COLO668 (cell line): ENCODE results near the gene ITGA2B.
"Not testable (repeated sequence)": the region's sequence is repeated elsewhere in the genome, so short reads cannot be mapped to it uniquely, and the experiment has no call there.

ENCODE experiments used
- DNase-seq: peaks from one replicate; lab custom pipeline; 2025; ENCODE audit not compliant: unreplicated experiment; lab: John Stamatoyannopoulos, UW

The ITGA2B gene

DNA sequence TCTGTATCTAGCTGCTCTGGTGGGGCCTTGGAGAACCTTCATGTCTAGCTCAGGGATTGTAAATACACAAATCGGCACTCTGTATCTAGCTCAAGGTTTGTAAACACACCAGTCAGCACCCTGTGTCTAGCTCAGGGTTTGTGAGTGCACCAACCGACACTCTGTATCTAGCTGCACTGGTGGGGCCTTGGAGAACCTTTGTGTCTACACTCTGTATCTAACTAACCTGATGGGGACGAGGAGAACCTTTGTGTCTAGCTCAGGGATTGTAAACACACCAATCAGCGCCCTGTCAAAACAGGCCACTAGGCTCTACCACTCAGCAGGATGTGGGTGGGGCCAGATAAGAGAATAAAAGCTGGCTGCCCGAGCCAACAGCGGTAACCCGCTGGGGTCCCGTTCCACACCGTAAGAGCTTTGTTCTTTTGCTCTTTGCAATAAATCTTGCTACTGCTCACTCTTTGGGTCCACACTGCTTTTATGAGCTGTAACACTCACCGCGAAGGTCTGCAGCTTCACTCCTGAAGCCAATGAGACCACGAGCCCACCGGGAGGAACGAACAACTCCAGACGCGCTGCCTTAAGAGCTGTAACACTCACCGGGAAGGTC, 19.9 kb downstream of the ITGA2B start:
- DNase-seq: not testable (repeated sequence)

DNA sequence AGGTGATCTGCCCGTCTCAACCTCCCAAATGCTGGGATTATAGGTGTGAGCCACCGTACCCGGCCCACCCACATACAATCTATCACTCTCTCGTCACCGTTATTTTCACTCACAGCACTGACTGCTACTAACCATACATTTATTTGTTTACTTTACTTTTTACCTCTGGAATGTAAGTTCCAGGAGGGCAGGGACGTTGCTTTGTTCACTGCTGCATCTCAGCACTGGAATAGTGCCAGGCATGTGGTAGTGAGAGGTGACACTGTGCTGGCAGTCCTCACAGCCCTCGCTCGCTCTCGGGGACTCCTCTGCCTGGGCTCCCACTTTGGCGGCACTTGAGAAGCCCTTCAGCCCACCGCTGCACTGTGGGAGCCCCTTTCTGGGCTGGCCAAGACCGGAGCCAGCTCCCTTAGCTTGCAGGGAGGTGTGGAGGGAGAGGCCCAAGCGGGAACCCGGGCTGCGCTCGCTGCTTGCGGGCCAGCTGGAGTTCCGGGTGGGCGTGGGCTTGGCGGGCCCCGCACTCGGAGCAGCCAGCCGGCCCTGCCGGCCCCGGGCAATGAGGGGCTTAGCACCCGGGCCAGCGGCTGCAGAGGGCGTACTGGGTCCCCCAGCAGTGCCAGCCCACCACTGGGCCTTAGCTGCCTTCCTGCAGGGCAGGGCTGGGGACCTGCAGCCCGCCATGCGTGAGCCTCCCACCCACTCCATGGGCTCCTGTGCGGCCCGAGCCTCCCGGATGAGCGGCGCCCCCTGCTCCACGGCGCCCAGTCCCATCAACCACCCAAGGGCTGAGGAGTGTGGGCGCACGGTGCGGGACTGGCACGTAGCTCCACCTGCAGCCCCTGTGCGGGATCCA, 20.8 kb downstream of the ITGA2B start:
- not testable (repeated sequence) for DNase-seq

DNA sequence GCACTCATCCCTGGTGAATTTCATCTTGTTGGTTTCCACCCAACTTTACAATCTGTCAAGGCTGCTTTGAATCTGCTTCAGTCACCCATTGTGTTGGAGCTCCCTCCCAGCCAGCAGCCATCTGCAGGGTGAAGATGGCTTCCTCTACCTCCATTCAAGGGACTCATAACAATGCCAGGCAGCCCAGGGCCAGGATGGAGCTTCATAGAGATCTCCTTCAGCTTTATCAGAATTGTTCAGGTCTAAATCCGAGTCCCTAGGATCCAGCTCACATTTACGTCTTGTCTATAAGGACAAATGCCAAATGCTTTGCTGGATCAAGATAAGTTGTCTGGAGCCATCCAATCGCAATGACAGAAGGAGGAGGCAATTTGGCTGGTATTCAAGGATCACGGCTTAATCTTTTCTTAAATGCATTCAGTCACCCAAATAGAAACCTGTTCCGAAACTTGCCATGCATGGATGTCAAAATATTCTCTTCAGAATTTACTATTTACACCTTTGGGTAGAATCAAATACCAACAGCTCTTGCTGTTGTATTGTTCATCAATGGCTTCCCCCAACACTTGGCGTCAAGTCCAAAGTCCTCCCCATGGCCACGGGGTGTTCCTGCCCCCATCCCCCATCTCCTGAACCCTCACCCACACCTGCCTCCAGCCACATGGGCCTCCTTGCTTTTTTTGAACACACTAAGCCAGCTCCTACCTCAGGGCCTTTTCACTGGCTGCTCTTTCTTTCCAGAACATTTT, 22.0 kb downstream of the ITGA2B start:
- DNase-seq: no peak

DNA sequence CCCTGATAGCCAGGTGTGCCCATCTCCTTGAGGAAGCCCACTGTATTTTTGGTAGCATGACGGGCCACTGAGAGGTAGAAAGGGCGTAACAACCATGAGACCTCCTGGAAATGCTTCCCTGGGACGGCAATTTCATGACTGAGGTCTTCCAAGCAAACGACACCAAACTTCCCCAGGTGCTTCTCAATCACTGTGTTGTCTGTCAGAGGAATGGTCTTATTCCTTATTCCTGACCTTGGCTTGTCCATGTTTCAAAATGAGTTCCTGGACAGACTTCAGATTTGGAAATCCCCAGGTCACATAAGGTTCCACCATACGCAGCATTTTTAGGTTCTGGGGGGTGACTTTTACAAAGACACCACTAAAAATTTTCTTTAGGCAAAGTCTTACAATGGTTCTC, 24.4 kb downstream of the ITGA2B start:
- not testable (repeated sequence) for DNase-seq

DNA sequence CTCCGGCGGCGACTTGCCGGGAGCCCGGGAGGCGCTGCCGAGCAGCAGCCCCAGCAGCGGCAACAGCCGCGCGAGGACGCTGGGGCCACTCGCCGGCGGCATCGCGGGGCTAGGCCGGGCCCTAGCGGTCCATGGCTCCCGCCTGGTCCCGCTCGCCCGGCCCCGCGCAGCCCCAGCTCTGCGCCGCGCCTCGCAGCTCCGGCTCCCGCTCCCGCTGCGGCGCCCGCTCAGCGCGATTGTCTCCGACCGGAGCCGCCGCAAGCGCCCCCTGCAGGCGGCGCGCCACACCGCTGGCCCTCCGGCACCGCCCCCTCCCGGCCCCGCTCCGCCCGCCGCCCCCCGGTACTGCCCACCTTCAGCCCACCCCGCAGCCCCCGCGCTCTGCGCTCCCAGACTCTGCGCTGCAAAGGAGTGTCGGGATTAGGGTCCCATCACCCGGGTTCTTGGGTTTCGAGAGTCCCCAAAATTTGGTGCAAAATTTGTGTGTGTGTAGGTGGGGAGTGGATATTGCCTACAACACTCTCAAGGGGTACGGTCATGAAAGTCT, 25.8 kb downstream of the ITGA2B start, which contains the start of gene FAM171A2:
FAM171A2 (minus strand) TSS at position 241 of the 547 bp plus-strand sequence; CDS start at position 102, 139 bp downstream.
- peak; percentile 56 for DNase-seq

DNA sequence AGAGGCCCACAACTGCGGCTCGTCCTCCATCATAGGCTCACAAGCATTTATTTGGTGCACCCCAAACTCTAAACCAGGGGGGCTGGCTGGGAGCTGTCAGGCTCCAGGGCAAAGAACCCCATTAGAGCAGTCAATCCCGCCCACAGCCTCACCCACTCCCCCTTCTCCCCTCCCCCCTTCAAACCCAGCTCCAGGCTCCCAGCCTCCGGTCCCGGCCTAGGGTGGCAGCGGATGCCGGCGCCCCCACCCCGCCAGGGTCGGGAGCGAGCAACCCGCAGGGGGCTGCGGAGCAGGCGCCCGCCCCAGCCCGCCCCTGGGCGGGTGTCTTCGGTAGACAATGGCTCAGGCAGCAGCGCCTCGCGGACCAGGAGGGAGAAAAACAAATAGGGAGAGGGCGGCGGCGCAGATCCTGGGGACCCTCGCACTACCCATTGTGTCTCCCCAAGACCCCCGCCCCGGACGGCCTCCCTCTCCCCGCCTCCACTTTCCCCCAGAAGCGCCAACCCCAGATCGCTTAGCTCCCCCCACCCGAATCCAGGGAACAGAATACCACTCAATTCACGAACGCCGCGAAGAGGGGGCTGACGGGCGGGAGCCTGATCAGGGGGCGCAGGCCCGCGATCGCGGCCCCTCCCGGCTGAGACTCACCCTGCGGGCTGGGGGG, 26.4 kb downstream of the ITGA2B start:
- DNase-seq: peak; percentile 6

DNA sequence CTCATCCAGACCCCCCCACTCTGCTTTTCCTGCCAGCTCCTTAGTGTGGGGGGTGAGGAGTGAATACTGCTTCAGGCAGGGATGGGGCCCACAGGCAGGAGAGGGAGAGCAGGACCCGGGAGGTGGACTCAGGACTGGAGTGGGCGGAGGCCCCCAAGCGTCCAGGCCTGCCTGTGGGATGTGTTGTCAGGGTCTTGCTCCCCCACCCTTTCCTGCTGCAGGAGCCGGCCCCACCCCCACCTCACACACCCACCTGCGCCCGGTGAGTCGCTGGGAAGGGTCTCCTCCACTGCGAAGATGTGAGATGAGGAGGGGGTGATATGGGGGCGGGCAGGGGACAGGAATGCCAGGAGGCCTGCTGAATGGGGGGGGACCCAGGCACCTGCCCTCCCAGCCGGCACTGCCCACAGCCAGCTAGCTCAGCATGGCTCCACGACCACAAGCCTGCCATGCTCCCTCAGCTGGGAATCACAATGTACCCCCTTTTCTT, 26.9 kb downstream of the ITGA2B start:
- DNase-seq: no peak

DNA sequence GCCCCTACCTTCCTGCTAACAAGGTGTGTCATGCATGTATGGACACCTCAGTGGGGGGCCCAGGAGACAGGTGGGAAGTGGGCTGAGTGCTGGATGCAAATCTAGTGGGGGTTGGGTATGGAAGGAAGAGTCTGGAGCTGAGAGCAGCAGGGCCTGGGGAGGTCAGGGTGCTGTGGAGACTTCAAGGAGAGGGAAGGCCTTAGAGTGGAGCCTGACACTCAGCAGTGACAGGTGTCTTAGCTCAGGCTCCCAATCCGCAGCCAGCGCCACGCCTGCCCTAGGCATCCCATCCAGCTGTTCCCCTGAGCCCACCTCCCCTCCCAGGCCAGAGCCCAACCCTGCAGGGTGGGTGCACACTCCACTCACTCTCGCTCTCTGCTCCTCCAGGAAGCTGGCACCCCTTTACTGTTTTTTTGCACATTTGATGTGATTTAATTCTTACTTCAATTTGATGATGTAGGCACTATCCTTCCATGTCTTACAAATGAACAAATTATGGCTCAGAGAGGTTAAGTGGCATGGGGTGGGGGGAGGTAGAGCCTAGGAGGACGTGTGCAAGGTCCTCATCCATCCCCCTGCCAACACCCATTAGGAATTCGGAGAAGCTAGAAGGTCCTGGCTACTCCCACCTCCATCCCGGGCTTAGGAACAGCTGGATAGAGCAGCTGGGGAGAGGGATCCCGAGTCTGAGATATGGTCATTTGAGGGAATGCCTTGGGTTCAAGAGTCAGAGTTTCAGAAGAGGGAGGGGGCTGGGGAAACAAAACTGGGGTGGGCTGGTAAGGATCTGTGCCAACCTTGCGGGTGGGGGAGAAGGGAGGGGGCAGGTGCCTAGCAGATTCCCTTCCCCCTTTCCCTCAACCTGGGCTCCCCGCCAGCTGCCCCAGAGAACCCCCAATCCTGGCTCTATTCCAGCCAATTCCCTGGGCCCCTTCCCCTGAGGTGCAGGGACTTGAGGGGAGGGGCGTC, 27.9 kb downstream of the ITGA2B start:
- no peak for DNase-seq

DNA sequence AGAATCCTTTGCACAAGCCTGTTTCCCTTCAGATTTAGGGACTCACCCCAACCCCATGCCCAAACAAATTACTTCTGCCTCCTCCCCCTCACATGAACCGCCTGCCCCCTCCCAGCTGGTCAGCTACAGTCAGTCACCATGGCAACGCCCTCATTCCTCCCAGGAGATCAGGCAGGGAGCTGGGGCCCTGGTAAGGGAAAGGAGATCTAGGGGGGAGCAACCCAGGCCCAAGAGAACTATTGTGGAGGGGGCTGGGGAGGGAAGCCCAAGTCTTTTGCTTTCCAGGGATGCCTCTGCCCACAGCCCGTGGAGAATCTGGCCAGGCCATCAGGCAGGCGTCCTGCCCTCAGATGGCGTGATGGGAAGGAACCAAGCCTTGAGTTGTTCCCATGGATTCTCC, 28.6 kb downstream of the ITGA2B start:
- DNase-seq: no peak

DNA sequence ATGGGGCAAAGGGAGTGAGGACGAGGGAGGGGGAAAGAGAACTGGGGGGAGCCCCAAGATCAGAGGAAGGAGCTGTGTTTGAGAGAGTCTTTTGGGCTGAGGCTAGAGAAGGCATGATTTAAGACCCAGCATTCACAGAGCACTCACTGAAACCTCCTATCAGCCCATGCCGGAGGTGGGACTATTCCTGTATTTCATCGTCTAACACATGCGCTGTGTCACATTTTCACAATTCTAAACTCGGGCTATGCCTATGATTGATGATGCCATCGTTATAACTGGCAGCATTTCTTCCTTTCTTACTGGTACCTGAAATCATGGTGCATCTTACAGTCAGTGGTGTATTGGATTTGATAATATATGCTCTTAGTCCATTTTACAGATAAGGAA, 29.3 kb downstream of the ITGA2B start:
- no peak for DNase-seq

DNA sequence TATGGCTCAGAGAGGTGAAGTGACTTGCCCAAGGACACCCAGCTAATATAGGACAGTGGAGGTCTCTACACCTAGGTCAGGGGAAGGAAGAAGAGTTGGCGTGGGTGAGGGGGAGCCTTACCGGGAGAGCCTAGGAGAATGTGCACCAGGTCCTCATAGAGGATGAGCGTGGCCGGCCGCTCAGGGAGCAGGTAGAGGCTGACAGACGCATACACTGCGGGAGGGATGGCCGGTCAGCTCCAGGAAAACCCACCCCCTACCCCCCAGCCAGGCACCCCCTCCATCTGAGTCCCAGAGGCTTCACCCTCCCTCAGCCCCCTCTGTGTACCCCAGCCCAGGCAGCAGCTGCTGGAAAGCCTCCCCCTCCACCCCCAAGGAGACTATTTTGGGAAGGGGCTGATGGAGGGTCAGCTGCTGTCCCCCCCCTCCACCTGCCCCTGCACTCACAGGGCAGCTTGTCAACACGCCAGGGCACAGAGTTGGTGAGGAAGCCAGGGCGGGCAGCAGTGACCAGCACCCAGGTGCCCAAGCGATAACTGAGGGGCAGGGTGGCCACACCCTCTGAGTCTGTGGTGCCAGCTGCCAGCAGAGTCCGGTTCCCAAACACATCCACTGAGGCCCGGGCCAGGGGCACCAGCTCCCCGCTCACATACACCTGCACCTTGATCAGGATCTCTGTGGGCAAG, 29.8 kb downstream of the ITGA2B start:
- DNase-seq: no peak

DNA sequence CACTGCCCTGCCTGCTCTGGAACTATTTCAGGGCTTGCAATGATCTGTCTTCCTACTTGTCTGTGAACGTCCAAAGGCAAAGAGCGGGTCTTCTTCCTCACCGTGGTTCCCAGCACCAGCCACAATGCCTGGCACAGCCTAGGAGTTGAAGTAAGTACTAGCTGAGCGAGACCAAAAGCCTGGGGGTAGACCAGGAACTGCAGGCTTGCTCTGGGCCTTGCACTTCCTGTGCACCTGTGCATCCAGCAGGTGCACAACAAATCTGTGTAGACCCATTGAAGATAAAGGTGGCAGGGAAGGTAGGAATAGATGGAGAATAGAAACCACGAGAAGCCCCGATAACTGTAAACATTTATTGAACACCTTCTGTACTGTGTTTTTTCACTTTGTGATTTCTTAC, 30.4 kb downstream of the ITGA2B start:
- peak; percentile 4 for DNase-seq

DNA sequence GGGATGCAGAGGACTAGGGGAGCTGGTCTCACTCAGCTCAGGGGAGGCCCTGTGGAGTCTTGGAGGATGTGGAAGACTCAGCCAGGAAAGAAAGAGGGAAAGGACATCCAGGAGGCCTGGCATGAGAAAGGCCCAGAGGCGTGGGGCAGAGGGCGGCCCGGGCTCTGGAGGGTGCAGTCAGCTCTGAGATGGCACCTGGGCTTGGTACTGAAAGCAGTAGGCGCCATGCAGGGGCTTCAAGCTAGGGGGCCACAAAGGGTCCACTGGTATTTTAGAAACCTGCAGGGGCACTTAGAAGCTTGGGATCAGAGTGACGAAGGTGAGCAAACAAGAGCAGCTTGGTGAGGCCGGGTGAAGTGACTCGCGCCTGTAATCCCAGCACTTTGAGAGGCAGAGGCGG, 31.4 kb downstream of the ITGA2B start:
- no peak for DNase-seq

DNA sequence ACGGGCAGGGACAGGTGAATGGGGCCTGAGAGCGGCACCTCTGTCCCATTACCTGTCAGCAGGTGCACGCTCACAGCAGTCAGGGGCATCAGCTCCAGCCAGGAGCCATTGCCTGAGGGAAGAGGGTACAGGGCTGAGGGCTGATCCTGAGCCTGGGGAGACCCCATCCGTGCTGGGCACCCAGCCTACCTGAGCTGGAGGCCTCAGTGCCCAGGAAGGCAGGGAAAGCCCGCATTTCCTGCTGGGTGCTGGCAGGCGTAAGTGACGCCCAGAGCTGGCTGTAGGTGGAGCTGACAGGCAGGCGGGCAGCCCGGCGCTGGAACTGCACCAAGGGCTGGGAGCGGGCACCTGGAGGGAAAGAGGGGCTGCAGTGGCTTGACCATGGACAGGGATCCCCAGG, 33.2 kb downstream of the ITGA2B start:
- peak; percentile 2 for DNase-seq

DNA sequence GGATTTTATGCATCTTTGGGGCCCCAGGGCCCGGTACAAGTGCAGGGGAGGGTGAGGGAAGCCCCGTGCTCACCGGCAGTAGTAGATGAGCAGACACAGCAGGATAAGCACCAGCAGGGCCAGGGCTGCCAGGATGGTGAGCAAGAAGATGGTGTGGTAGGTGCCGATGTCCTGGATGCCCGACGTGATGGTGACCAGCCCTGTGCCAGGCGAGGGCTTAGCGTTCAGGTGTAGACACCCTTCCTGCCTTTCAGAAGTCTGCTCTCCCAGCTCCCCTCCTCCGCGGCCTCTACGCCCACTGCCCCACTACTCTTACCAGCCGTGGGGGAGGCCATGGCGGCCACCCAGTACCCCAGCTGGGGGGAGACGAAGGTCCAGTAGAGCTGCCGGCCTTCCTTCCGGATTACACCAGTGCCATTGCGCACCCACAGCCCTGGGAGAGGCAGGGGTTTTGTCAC, 33.8 kb downstream of the ITGA2B start:
- no peak for DNase-seq

DNA sequence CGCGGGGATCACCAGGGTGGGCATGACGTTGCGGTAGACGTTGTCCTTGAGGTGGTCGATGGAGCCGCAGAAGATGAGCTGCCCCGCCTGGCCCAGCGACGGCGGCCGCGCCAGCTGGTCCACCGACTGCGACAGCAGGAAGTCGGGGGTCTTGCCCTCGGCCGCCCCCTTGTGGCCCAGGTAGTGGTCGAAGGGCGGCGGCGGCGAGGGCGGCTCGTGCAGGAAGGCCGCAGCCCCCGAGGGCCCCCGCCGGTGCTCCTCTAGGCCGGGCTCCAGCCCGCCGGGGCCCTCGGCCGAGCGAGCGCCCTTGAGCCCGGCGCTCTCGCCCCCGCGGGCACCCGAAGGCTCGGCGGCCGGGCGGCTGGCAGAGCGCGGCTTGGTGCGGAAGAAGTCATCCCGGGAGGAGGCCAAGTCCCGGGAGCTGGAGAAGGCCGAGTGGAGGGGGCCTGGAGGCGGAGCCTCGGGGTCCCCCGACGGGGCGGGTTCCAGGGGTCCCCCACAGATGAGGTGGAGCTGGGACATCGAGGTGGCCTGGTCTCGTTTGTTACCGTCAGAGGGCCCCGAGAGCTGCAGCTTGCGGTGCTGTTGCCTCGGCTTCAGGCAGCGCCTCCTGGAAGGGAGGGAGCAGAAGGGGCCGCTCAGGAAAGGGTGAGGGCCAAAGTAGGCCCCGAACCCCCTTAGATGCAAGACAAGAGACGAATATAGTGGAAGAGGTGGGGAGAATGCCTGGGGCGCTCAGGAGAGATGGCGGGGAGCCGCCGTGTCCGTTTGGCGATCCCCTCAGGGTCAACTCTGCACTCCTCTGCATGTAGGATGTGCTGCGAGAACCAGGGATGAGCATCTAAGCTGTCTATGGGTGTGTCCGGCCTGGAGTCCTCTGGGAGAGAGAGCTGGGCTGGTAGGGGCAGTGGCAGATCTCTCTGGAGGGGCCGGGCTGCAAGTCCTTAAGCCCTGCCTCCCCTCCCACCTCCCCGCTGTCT, 34.6 kb downstream of the ITGA2B start:
- DNase-seq: peak; percentile 50

DNA sequence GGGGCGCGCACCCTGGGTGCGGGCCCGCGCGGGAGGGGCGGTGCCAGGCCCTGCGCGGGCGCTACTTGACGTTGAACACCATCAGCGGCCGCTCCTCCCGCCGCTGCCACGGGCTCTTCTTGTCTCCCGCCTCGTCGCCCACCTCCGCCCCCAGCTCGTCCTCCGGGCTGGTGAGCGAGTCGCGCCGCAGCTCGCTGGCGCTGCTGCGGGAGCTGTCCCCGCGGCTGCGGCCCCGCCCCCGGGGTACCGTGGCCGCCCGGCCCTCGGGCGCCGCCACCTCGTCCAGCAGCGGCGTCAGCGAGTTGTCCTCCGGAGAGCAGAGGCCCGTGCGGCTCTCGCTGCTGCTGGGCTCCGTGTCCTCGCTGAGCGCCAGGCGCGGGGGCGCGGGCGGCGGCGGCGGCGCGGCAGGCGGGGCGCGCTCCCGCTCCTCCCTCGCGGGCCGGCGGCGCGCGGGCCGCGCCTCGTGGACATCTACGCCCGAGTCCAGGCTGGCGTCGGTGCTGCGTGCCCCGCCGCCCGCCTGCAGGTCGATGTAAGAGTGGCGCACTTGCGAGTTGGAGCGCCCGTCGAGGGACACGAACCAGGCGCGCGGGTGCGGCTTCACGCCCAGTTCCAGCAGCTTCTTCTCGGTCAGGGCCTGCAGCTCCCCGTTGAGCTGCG, 35.6 kb downstream of the ITGA2B start:
- peak; percentile 37 for DNase-seq
